ENCODE results near the gene FTO. TPM values are rescaled to one million over a fixed set of nuclear protein-coding genes. Genes with fewer than 3 reads are reported as not detected.

The FTO gene
- total and polyA plus RNA-seq, 2 of the 13 experiments (the other 11 are each of a cell fraction or from before 2014, with no cell fraction given): 41.6 to 55.8 TPM

GRCh38 chr16:53991754-53992378 lies 287.9 kb downstream of the FTO start:
- no TSS peak for BruUV-seq (replicated peaks)
- FAIRE-seq (peak; percentile 18), ATAC-seq (peak; percentile 82), DNase-seq (ENCODE audit: low spot score) (peak; percentile 70)
- no peaks in the 10 kb centered on the region for H3K27me3 ChIP-seq (ENCODE audit: control insufficient read depth in 1 of 2, insufficient read depth in 2 of 2, low read length in 2 of 2)
- H3K9ac ChIP-seq (ENCODE audit: insufficient read depth, low read depth, low read length): 0 out of 2 replicates have a peak overlapping the region, but pooled peaks have one; percentile 7
- 43% methylated on average over 8 of the region's 8 CpGs for WGBS (ENCODE audit: low lambda C conversion rate)
- no peaks in the 10 kb centered on the region for H3K9me3 ChIP-seq (ENCODE audit: low read length)
- peak overlapping the region; percentile 54 for H3K4me2 ChIP-seq (ENCODE audit: low read depth, low read length)
- H3K27ac ChIP-seq (ENCODE audit: extremely low read length, insufficient read depth, low read length): peak overlapping the region; percentile 45
- ChIA-PET POLR2A (interaction anchor here (0.7 to 1.4 kb wide), 3 partner anchors 9 to 170 kb away, joined by 3 to 4 read pairs (median 3); no protein-coding TSS in a partner anchor), CTCF (ENCODE audit: low intra/inter-chr PET ratio, low total read pairs) (no interaction called here)
- peaks cover 37% of the 10 kb centered on the region for H3K4me1 ChIP-seq (ENCODE audit: insufficient read depth, low read length)
- no peaks in the 10 kb centered on the region for H4K20me1 ChIP-seq (ENCODE audit: insufficient read depth, low read length)
- no peaks in the 10 kb centered on the region for H3K79me2 ChIP-seq (ENCODE audit: insufficient read depth, low read length)
- in situ Hi-C loops (cut with HindIII; ENCODE audit: extremely low pct_ligation_motif_present, low pct_unique_long_range_greater_than_20kb) (no loop called here), intact Hi-C loops (cut with micrococcal nuclease; ENCODE audit: unreplicated experiment) (no loop called here)
- H2AFZ ChIP-seq (ENCODE audit: low read length): peak overlapping the region; percentile 1
- H3K4me3 ChIP-seq (replicated peaks in 1 of 3; ENCODE audit: insufficient read depth in 1 of 3, low read depth in 2 of 3, low read length in 3 of 3): no peak overlapping the region; a peak in 1 of 6 replicates
- H3K36me3 ChIP-seq (replicated peaks in 1 of 2; ENCODE audit: control insufficient read depth in 1 of 2, insufficient read depth in 2 of 2, low read length in 2 of 2): no peaks in the 10 kb centered on the region
- no peak for TF ChIP-seq ELK4 (CRISPR knock-in tag; IDR thresholded peaks at IDR 0.05; ENCODE audit: borderline replicate concordance)
- TF ChIP-seq SOX5 (CRISPR knock-in tag; IDR thresholded peaks at IDR 0.05; ENCODE audit: borderline replicate concordance): peak; percentile 52; the same call in 1 of the 2 replicates
- no peak for TF ChIP-seq ZFP82 (CRISPR knock-in tag; IDR thresholded peaks at IDR 0.05; ENCODE audit: borderline replicate concordance)
- TF ChIP-seq ETV5 (CRISPR knock-in tag; IDR thresholded peaks at IDR 0.05; ENCODE audit: borderline replicate concordance): 0 out of 2 replicates have a peak, but pooled peaks have one; percentile 11
- TF ChIP-seq MAFK (conservative IDR thresholded peaks at IDR 0.05 in 1 of 2, IDR thresholded peaks at IDR 0.05 in 1 of 2; ENCODE audit: low read length in 2 of 2): no peak
- TF ChIP-seq HMGXB3 (CRISPR knock-in tag; IDR thresholded peaks at IDR 0.05; ENCODE audit: borderline replicate concordance): 0 out of 2 replicates have a peak, but pooled peaks have one; percentile 25
- TF ChIP-seq ATAD3A (CRISPR knock-in tag; IDR thresholded peaks at IDR 0.05): no peak
- no peak for TF ChIP-seq AHDC1 (CRISPR knock-in tag; IDR thresholded peaks at IDR 0.05; ENCODE audit: borderline replicate concordance)
- TF ChIP-seq STAT5B (CRISPR knock-in tag; IDR thresholded peaks at IDR 0.05): no peak
- no peak for TF ChIP-seq GZF1 (CRISPR knock-in tag; IDR thresholded peaks at IDR 0.05)
- TF ChIP-seq GATAD2A (CRISPR knock-in tag; IDR thresholded peaks at IDR 0.05): peak; percentile 67
